ENCODE measurements around the gene COL6A3.

- TF ChIP-seq CTCF (IDR thresholded peaks at IDR 0.05) (no peak), POLR2A (IDR thresholded peaks at IDR 0.05) (no peak)
These were observed 120.0 kb downstream of the COL6A3 start for GRCh38 chr2:237293978-237294377.

Data from right lobe of liver (tissue), 4 donors.